HepG2 (cell line): ENCODE data around the gene PIANP. TPM values are rescaled to one million over a fixed set of nuclear protein-coding genes. Genes with fewer than 3 reads are reported as not detected.

ENCODE experiments used
- CTCF ChIP-seq: sonication (generic); formaldehyde crosslinking; IDR thresholded peaks from 2 replicates; pipeline ENCODE4 v1.5.0; 2020; ENCODE audit warnings: mild to moderate bottlenecking, missing genetic modification reagents, moderate library complexity
- FOSL2 ChIP-seq: sonication (generic); formaldehyde crosslinking; IDR thresholded peaks from 2 replicates; pipeline ENCODE4 v1.4.0; 2020; ENCODE audit warnings: missing genetic modification reagents
- GTF2F1 ChIP-seq: fragments of 150-350 bp; IDR thresholded peaks from 2 replicates; pipeline ENCODE4 v1.6.1; 2014; ENCODE audit warnings: low read length
- HIVEP1 ChIP-seq: sonication (generic); formaldehyde crosslinking; IDR thresholded peaks from 2 replicates; pipeline ENCODE4 v1.4.0; 2020; ENCODE audit warnings: mild to moderate bottlenecking, missing genetic modification reagents
- MIER3 ChIP-seq: IDR thresholded peaks from 2 replicates; pipeline ENCODE4 v1.6.1; 2016; ENCODE audit warnings: missing compliant biosample characterization, borderline replicate concordance
- PBX3 ChIP-seq: sonication (generic); formaldehyde crosslinking; IDR thresholded peaks from 2 replicates; pipeline ENCODE4 v1.8.1; 2023; ENCODE audit warnings: missing genetic modification reagents, inconsistent platforms, borderline replicate concordance
- SOX13 ChIP-seq, 3 experiments: fragments of 450-650 bp in 1 of 3; sonication (generic) in 1 of 3; formaldehyde crosslinking in 1 of 3; IDR thresholded peaks in 2 of 3; conservative IDR thresholded peaks in 1 of 3; 2 replicates each; pipeline versions ENCODE4 v1.5.0 to v1.6.1; 2016 to 2020; ENCODE audit warnings: antibody characterized with exemption in 1 of 3, mild to moderate bottlenecking in 1 of 3, missing compliant biosample characterization in 1 of 3, missing genetic modification reagents in 1 of 3, moderate library complexity in 1 of 3
- USF2 ChIP-seq, 2 experiments: sonication (generic) in 1 of 2; formaldehyde crosslinking in 1 of 2; IDR thresholded peaks; 2 replicates each; pipeline versions ENCODE4 v1.5.1 to v1.6.1; 2011 to 2020; ENCODE audit warnings: borderline replicate concordance in 1 of 2, low read depth in 1 of 2, low read length in 1 of 2, mild to moderate bottlenecking in 1 of 2, missing genetic modification reagents in 1 of 2, moderate library complexity in 1 of 2
- ZNF263 ChIP-seq: sonication (generic); formaldehyde crosslinking; IDR thresholded peaks from 2 replicates; pipeline ENCODE4 v1.4.0; 2020; ENCODE audit warnings: missing genetic modification reagents
- ZNF343 ChIP-seq: sonication (generic); formaldehyde crosslinking; IDR thresholded peaks from 2 replicates; pipeline ENCODE4 v1.4.0; 2020; ENCODE audit warnings: mild to moderate bottlenecking, missing genetic modification reagents
- polyA plus RNA-seq, 8 experiments: library from polyadenylated mRNA; depleted of rRNA in 3 of 8; stranded (reverse) in 7 of 8; unstranded in 1 of 8; fragments of >200 nt; fragmentation: Illumina TruSeq in 4 of 8; extraction: Trizol in 4 of 8; gene quantifications; 2 replicates each; pipeline versions ENCODE4 v1.2.1 to v1.2.3, GENCODE V29; 2011 to 2016; ENCODE audit warnings: low read depth in 4 of 8, missing spikeins in 1 of 8, mixed read lengths in 1 of 8; ENCODE audit not compliant: insufficient read depth in 1 of 8
- total RNA-seq, 5 experiments: library from RNA; depleted of rRNA; stranded (reverse); fragments of >200 nt; fragmentation: Illumina TruSeq; extraction: Trizol; gene quantifications; 2 replicates each; pipeline ENCODE4 v1.2.3, GENCODE V29; 2016; ENCODE audit warnings: low read depth in 1 of 5
- TF ChIP-seq, protein P1 (sequence below): sonication (generic); formaldehyde crosslinking; IDR thresholded peaks from 2 replicates; pipeline ENCODE4 v1.5.0; 2020; ENCODE audit warnings: mild to moderate bottlenecking, missing genetic modification reagents, borderline replicate concordance
- TF ChIP-seq, protein P2 (sequence below): sonication (generic); formaldehyde crosslinking; IDR thresholded peaks from 2 replicates; pipeline ENCODE4 v1.5.1; 2020; ENCODE audit warnings: missing genetic modification reagents, mild to moderate bottlenecking, borderline replicate concordance

The PIANP gene
- total and polyA plus RNA-seq, 2 of the 13 experiments (the other 11 are each of a cell fraction or from before 2014, with no cell fraction given) = not detected

- TF ChIP-seq, protein P1, sequence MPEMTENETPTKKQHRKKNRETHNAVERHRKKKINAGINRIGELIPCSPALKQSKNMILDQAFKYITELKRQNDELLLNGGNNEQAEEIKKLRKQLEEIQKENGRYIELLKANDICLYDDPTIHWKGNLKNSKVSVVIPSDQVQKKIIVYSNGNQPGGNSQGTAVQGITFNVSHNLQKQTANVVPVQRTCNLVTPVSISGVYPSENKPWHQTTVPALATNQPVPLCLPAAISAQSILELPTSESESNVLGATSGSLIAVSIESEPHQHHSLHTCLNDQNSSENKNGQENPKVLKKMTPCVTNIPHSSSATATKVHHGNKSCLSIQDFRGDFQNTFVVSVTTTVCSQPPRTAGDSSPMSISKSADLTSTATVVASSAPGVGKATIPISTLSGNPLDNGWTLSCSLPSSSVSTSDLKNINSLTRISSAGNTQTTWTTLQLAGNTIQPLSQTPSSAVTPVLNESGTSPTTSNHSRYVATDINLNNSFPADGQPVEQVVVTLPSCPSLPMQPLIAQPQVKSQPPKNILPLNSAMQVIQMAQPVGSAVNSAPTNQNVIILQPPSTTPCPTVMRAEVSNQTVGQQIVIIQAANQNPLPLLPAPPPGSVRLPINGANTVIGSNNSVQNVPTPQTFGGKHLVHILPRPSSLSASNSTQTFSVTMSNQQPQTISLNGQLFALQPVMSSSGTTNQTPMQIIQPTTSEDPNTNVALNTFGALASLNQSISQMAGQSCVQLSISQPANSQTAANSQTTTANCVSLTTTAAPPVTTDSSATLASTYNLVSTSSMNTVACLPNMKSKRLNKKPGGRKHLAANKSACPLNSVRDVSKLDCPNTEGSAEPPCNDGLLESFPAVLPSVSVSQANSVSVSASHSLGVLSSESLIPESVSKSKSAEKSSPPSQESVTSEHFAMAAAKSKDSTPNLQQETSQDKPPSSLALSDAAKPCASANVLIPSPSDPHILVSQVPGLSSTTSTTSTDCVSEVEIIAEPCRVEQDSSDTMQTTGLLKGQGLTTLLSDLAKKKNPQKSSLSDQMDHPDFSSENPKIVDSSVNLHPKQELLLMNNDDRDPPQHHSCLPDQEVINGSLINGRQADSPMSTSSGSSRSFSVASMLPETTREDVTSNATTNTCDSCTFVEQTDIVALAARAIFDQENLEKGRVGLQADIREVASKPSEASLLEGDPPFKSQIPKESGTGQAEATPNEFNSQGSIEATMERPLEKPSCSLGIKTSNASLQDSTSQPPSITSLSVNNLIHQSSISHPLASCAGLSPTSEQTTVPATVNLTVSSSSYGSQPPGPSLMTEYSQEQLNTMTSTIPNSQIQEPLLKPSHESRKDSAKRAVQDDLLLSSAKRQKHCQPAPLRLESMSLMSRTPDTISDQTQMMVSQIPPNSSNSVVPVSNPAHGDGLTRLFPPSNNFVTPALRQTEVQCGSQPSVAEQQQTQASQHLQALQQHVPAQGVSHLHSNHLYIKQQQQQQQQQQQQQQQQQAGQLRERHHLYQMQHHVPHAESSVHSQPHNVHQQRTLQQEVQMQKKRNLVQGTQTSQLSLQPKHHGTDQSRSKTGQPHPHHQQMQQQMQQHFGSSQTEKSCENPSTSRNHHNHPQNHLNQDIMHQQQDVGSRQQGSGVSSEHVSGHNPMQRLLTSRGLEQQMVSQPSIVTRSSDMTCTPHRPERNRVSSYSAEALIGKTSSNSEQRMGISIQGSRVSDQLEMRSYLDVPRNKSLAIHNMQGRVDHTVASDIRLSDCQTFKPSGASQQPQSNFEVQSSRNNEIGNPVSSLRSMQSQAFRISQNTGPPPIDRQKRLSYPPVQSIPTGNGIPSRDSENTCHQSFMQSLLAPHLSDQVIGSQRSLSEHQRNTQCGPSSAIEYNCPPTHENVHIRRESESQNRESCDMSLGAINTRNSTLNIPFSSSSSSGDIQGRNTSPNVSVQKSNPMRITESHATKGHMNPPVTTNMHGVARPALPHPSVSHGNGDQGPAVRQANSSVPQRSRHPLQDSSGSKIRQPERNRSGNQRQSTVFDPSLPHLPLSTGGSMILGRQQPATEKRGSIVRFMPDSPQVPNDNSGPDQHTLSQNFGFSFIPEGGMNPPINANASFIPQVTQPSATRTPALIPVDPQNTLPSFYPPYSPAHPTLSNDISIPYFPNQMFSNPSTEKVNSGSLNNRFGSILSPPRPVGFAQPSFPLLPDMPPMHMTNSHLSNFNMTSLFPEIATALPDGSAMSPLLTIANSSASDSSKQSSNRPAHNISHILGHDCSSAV = no peak
- TF ChIP-seq PBX3 (CRISPR knock-in tag) = 0 out of 2 replicates have a peak, but pooled peaks have one; percentile 15
- TF ChIP-seq, protein P2, sequence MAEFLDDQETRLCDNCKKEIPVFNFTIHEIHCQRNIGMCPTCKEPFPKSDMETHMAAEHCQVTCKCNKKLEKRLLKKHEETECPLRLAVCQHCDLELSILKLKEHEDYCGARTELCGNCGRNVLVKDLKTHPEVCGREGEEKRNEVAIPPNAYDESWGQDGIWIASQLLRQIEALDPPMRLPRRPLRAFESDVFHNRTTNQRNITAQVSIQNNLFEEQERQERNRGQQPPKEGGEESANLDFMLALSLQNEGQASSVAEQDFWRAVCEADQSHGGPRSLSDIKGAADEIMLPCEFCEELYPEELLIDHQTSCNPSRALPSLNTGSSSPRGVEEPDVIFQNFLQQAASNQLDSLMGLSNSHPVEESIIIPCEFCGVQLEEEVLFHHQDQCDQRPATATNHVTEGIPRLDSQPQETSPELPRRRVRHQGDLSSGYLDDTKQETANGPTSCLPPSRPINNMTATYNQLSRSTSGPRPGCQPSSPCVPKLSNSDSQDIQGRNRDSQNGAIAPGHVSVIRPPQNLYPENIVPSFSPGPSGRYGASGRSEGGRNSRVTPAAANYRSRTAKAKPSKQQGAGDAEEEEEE (CRISPR knock-in tag) = no peak
- no peak for TF ChIP-seq MIER3 (CRISPR knock-in tag)
- TF ChIP-seq FOSL2 (CRISPR knock-in tag) = no peak
- no peak; the same call in 1 of the 2 replicates for TF ChIP-seq HIVEP1 (CRISPR knock-in tag)
- TF ChIP-seq USF2 (IDR thresholded peaks at IDR 0.05; ENCODE audit: low read depth, low read length) = no peak
- TF ChIP-seq USF2 (CRISPR knock-in tag; IDR thresholded peaks at IDR 0.05; ENCODE audit: borderline replicate concordance) = no peak; the same call in 1 of the 2 replicates
- TF ChIP-seq ZNF263 (CRISPR knock-in tag) = no peak
- no peak for TF ChIP-seq SOX13 (IDR thresholded peaks at IDR 0.05)
- no peak for TF ChIP-seq SOX13 (CRISPR knock-in tag; conservative IDR thresholded peaks at IDR 0.05 in 1 of 2, IDR thresholded peaks at IDR 0.05 in 1 of 2)
- 0 out of 2 replicates have a peak, but pooled peaks have one; percentile 3 for TF ChIP-seq CTCF (CRISPR knock-in tag)
- TF ChIP-seq ZNF343 (CRISPR knock-in tag) = no peak; the same call in 1 of the 2 replicates
- no peak for TF ChIP-seq GTF2F1
Measured at GRCh38 chr12:6724409-6724797, 23.8 kb upstream of the PIANP start (continued).
